Esophagus muscularis mucosa (tissue), 3 donors: ENCODE measurements around the gene UBE2E2.

Experiments
- CTCF ChIP-seq, 3 experiments: fragments of 200-600 bp in 2 of 3; fragments of 450-650 bp in 1 of 3; sonication (generic) in 2 of 3; IDR thresholded peaks; one replicate each; pipeline ENCODE4 v1.5.1; 2017 to 2019; ENCODE audit warnings: antibody characterized with exemption in 3 of 3, mild to moderate bottlenecking in 2 of 3, moderate library complexity in 1 of 3
- POLR2A ChIP-seq: fragments of 450-650 bp; IDR thresholded peaks from one replicate; pipeline ENCODE4 v1.6.1; 2017; ENCODE audit warnings: antibody characterized with exemption, moderate library complexity, mild to moderate bottlenecking, low read depth

GRCh38 chr3:23193831-23194230 lies 9.3 kb upstream of the UBE2E2 start:
- TF ChIP-seq CTCF (IDR thresholded peaks at IDR 0.05) (no peak), POLR2A (no peak)
